Measurements from ENCODE around the gene ACBD6.

DNA sequence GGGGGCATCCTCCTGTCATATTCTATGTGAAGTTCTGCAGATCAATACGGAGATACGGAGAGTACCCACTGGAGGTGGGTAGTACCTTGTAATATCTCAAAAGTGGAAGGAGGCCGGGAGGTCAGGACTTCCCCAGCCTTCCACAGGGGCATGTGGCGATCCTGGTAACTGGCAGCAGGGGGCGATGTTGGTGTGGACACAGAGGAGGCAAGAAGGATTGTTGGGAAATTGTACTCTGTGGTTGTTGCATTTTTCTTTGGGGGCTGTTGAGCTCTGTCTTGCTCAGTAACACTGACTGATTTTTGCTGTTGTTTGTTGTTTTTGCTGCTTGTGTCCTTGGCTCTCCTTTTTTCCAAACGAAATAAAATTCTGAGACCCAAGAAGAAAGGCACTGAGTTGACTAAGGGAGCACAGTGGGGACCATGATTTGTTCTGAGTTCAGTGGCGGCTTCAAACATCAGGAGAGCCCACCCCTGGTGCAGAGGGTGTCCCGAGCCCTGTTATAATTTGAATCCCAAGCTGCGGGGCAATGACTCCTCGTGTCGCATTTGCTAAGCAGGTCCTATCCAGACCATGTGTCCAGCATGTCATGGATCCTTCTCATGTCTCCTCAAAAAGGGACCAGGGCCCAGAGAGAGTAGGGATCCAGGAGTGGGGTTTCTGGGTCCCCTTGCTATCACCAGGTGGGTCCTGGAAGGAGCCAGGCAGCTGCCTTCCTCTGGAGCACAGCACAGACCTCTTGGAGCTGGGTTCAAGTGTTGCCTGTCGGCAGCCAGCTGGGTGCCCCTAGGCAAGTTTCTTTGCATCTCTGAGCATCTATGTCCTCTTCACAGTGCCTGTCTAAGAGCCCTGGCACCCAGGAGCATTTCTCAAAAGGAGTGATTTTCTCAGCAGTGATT, 249.5 kb downstream of the ACBD6 start:
- no peak for TF ChIP-seq SUPT20H (IDR thresholded peaks at IDR 0.05; ENCODE audit: borderline replicate concordance, control insufficient read depth, low read depth, low read length)
- peak; percentile 62; the same call in 1 of the 2 replicates for TF ChIP-seq NR2F1 (conservative IDR thresholded peaks at IDR 0.05)
- no peak for TF ChIP-seq EZH2 (IDR thresholded peaks at IDR 0.05; ENCODE audit: borderline replicate concordance, control insufficient read depth, low read depth, low read length)
- 0 out of 2 replicates have a peak, but pooled peaks have one; percentile 48 for TF ChIP-seq YY1 (IDR thresholded peaks at IDR 0.05; ENCODE audit: low read depth, low read length)
- TF ChIP-seq, protein P1, sequence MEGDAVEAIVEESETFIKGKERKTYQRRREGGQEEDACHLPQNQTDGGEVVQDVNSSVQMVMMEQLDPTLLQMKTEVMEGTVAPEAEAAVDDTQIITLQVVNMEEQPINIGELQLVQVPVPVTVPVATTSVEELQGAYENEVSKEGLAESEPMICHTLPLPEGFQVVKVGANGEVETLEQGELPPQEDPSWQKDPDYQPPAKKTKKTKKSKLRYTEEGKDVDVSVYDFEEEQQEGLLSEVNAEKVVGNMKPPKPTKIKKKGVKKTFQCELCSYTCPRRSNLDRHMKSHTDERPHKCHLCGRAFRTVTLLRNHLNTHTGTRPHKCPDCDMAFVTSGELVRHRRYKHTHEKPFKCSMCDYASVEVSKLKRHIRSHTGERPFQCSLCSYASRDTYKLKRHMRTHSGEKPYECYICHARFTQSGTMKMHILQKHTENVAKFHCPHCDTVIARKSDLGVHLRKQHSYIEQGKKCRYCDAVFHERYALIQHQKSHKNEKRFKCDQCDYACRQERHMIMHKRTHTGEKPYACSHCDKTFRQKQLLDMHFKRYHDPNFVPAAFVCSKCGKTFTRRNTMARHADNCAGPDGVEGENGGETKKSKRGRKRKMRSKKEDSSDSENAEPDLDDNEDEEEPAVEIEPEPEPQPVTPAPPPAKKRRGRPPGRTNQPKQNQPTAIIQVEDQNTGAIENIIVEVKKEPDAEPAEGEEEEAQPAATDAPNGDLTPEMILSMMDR (IDR thresholded peaks at IDR 0.05 in 2 of 3, conservative IDR thresholded peaks at IDR 0.05 in 1 of 3; ENCODE audit: control insufficient read depth in 2 of 3, extremely low read depth in 1 of 3, insufficient read depth in 1 of 3, low read depth in 3 of 3, low read length in 3 of 3) = peak; percentile 87 to 92 (median 92)
- TF ChIP-seq, protein P2, sequence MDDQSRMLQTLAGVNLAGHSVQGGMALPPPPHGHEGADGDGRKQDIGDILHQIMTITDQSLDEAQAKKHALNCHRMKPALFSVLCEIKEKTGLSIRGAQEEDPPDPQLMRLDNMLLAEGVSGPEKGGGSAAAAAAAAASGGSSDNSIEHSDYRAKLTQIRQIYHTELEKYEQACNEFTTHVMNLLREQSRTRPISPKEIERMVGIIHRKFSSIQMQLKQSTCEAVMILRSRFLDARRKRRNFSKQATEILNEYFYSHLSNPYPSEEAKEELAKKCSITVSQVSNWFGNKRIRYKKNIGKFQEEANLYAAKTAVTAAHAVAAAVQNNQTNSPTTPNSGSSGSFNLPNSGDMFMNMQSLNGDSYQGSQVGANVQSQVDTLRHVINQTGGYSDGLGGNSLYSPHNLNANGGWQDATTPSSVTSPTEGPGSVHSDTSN (IDR thresholded peaks at IDR 0.05; ENCODE audit: insufficient replicate concordance, low read depth, low read length) = no peak
- no peak for TF ChIP-seq MYB (IDR thresholded peaks at IDR 0.05; ENCODE audit: borderline replicate concordance, low read depth, low read length)
- no peak for TF ChIP-seq RBBP5 (conservative IDR thresholded peaks at IDR 0.05)
- no peak for TF ChIP-seq TCF7 (IDR thresholded peaks at IDR 0.05; ENCODE audit: borderline replicate concordance)
- TF ChIP-seq POLR2A (IDR thresholded peaks at IDR 0.05; ENCODE audit: low read depth, low read length) = no peak
- no peak for TF ChIP-seq SMAD1 (IDR thresholded peaks at IDR 0.05; ENCODE audit: low read depth, partially characterized antibody)
- TF ChIP-seq JUND (IDR thresholded peaks at IDR 0.05; ENCODE audit: low read depth, low read length) = no peak
- TF ChIP-seq NFIC (IDR thresholded peaks at IDR 0.05; ENCODE audit: low read depth, low read length) = no peak
- TF ChIP-seq, protein P3, sequence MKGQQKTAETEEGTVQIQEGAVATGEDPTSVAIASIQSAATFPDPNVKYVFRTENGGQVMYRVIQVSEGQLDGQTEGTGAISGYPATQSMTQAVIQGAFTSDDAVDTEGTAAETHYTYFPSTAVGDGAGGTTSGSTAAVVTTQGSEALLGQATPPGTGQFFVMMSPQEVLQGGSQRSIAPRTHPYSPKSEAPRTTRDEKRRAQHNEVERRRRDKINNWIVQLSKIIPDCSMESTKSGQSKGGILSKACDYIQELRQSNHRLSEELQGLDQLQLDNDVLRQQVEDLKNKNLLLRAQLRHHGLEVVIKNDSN (IDR thresholded peaks at IDR 0.05; ENCODE audit: borderline replicate concordance, extremely low read length, insufficient read depth, low read depth, low read length) = no peak

Measured in GM12878 (cell line).